NCI-H2196 treated with DMSO at 0.1 percent for 48 hours (cell line): Measurements from ENCODE around the gene SEMA3A.

Source experiments
- DNase-seq: peaks from one replicate; lab custom pipeline; 2025; ENCODE audit not compliant: unreplicated experiment; lab: John Stamatoyannopoulos, UW

SEMA3A gene

GRCh38 chr7:84112771-84113170 lies 81.8 kb downstream of the SEMA3A start:
- no peak for DNase-seq

DNA sequence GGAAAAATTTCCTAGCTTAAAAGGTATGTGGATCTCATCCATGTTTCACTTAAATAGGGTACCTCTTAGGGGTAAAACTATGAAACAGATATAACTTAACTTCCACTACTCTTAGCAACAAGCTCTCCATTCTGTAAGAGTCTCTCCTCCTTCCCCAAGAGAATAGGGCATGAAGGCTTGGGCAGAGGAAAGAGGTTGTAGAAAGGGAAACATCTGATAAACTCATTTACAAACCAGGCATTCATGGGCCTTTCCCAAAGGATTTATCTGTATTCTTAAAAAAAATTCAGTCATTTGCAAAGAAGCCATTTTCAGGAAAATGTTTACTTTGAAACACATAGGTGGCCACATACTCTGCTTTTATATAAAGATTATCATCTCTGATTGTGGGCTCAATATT lies 82.7 kb downstream of the SEMA3A start:
- no peak for DNase-seq

DNA sequence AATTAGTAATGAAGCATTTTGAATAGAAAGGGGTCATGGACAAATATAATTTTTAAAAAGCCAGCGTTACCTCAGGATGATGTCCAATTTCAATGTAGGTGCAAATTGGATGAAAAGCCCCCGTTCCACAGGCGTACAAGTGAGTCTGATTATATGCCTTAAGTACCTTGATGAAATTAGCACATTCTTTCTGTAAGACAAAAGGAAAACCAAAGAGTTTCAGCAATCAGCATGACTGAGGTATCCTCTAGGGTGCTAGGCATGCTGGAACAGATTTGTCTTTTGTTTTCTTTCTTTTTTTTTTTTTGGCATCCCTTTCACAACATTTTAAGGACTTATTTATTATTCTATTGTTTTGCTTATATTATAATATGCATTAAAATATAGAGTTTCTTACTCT lies 84.2 kb downstream of the SEMA3A start:
- DNase-seq: no peak

- DNase-seq: no peak
These were observed 85.8 kb downstream of the SEMA3A start for GRCh38 chr7:84108787-84109186.

DNA sequence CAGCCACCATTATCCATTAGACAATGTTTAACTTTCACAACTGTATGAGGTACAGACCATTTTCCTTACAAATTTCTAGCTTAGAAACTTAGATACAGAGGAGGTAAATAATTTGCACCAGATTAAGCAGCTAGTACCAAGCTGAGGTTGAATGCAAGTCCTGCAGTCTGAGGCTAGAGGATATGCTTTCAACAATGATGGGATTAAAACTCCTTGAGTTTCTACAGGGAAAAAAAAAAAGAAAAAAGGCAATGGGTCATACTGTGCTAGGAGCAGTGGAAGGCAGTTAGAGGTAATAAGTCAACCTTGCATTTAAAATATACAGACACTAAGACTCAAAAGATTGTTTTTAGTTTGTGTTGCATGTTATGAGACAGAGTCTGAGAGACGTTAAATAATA lies 86.5 kb downstream of the SEMA3A start:
- no peak for DNase-seq

GRCh38 chr7:84107259-84107658 lies 87.3 kb downstream of the SEMA3A start:
- DNase-seq: no peak

GRCh38 chr7:84106291-84106690 lies 88.3 kb downstream of the SEMA3A start:
- DNase-seq: no peak

DNA sequence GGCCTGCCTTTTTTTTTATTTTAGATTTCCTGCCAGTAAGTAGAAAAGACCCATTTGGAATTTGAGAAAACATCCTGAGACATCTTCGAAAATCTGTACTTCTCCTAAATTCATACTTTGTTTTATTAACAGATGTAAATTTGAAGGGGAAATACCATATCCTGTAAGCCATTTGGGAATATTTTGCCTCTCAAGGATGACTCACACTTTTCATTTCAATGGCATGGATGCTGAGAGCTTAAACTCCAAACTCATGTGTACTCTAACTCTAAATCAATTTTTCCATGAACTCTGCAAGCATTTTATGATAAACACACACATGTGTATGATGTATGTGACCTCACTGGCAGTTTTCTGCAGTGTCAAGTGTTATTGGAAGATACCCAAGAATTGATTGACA lies 89.0 kb downstream of the SEMA3A start:
- DNase-seq: no peak

DNA sequence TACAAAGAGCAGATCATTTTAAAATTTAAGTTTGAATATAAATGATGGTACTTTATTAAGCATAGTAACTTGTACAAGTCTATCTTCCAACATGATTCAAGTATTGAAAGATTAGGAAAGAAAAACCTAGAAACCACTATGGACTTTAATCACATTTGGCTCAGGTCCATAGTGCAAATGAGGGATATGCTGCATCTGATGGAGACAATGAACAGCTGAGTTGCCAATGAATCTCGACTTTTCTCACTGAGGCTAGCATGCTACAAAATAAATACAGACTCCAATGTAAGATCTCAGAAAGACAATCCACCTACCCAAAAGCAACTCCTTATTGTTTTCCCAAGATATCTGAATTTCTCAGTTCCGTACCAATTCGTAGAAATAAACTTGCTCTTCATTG lies 89.8 kb downstream of the SEMA3A start:
- no peak for DNase-seq

- DNase-seq: no peak
These were observed 92.4 kb downstream of the SEMA3A start for GRCh38 chr7:84102213-84102612.

DNA sequence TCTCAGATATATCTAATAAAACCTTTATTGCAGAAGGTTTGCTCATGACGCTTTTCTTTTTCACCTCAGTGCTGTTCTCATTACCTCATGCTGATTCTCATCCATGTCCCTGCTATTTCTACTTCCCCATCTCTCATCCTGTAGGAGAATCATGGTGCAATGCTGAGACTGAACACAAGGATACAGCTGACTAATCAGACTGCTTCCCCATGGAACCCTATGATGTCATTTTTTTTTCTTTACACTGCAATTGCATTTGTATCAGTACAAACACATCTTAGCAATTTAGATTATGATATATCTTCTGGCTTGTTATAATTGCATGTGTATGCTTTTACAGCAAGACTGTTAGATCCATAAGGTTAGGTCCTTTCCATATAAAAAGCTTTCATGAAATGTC lies 93.7 kb downstream of the SEMA3A start:
- no peak for DNase-seq

DNA sequence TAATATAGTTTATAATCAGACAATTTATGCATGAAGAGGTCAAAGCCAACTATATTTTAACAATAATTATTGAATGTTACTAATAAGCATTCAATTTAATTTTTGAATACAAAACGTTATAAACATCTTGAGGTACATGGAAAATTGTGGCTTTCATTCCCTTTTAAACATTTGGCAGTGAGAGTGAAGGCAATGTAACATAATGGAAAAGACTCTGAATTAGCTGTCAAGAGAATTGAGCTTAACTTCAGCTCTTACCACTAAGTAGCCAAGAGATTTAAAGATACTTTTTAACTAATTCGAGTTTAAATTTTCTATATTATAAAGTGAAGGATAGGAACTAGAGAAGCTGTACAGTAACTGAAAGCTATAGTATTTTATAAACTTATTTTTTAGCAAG lies 98.6 kb downstream of the SEMA3A start:
- no peak for DNase-seq

GRCh38 chr7:84092207-84092606 lies 102.4 kb downstream of the SEMA3A start:
- DNase-seq: no peak

- no peak for DNase-seq
These were observed 103.3 kb downstream of the SEMA3A start for GRCh38 chr7:84091318-84091717.

DNA sequence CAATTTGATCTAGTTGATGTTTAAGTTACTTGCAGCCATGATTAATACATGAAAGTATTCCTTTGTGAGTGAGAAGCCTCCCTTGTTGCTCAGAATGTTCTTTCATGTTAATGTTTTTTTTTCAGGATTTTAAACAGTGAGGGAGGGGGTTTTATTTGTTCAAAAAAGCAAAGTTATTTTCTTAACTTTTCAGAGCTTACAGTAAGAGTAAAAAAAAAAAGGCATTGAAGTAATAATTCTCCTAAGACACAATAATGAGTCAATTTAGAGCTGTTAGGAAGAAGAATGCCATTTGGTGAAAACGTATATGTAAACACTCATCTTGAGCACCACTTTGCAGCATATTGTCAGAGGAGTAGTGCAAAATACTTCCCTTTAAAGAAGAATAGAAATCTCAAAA lies 105.8 kb downstream of the SEMA3A start:
- DNase-seq: no peak

- DNase-seq: no peak
These were observed 108.6 kb downstream of the SEMA3A start for GRCh38 chr7:84085998-84086397.

DNA sequence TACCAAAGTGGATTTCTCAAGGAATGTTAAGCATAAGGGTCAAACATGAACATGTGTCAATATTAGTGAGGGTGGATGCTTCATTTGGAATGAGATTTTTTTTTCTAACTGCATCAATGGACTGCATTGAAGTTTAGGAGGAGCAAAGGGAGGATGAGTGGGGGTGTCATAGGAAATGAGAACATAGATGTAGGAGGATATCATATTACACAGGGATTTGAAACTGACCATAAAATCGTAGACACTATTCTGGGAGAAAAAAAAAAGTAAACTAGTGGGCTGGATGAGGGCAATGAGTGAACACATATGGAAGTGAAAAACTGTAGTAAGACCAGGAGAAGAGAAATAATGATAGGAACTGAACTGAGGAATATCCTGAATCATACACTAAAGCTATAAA lies 109.4 kb downstream of the SEMA3A start:
- no peak for DNase-seq

- DNase-seq: no peak
These were observed 110.7 kb downstream of the SEMA3A start for GRCh38 chr7:84083846-84084245.

- no peak for DNase-seq
These were observed 112.5 kb downstream of the SEMA3A start for GRCh38 chr7:84081973-84082522.

GRCh38 chr7:84077336-84077735 lies 117.3 kb downstream of the SEMA3A start:
- no peak for DNase-seq

DNA sequence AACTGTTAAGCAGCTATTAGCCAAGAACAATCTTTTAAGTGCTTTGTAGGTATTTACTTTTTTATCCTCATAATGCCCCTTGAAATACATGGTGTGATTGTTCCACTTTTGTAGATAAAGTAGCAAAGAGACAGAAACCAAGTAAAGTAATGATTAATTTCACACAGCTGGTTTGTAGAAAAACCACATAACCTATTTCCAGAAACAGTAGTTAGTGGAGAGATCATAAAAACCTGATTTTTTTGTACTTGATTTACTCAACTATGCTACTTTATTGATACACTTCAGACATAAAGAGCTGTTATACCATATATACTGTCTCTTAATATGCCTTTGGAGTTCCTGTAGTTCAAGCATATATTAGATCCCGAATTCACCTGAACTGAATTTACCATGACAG lies 118.4 kb downstream of the SEMA3A start:
- DNase-seq: no peak

- DNase-seq: no peak
These were observed 121.3 kb downstream of the SEMA3A start for GRCh38 chr7:84073186-84073875.

DNA sequence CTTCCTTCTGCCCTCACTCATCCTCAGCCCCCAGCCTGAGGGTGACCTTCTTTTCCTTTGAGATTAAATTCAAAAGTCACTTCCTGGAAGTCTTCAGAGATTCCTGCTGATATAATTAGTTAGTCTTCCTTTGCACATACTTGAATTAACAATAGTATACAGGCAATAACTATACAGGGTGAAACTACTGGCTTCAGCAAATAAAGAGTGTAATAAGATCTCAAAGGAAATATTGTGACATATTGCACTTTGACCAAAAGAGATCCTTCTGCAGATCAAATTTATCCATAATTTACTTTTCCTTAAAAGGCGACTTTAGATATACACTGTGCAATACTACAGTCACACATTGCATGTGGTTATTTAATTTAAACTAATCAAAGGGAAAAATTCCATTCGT lies 123.8 kb downstream of the SEMA3A start:
- no peak for DNase-seq
